Melanocyte of skin (primary cell): ENCODE measurements around the gene ZNF296. TPM values are rescaled to one million over a fixed set of nuclear protein-coding genes. Genes with fewer than 3 reads are reported as not detected.

Experiments used
- small RNA-seq, 2 donors: library from RNA; depleted of rRNA; stranded (forward); fragments of <200 nt; gene quantifications; one replicate each; pipeline ENCODE3, GENCODE V24; 2012
- total RNA-seq, 2 donors: library from RNA; depleted of rRNA; stranded (reverse); fragments of >200 nt; gene quantifications; 2 replicates each; pipeline ENCODE4 v1.2.3, GENCODE V29; 2012

The ZNF296 gene
- under 1 TPM in 1 of 2 donors, not detected in 1; 0.33 TPM for total RNA-seq

GRCh38 chr19:45076029-45076850 is at the start of gene ZNF296:
TSS of gene ZNF296 (minus strand) at chr19:45076478. CDS start at chr19:45076373, 105 bp downstream.

GRCh38 chr19:45092747-45093678 is 16.7 kb upstream of the ZNF296 start, which contains the start of gene PPP1R37:
TSS of gene PPP1R37 (plus strand) at chr19:45093179. CDS start at chr19:45093326, 147 bp downstream.

DNA sequence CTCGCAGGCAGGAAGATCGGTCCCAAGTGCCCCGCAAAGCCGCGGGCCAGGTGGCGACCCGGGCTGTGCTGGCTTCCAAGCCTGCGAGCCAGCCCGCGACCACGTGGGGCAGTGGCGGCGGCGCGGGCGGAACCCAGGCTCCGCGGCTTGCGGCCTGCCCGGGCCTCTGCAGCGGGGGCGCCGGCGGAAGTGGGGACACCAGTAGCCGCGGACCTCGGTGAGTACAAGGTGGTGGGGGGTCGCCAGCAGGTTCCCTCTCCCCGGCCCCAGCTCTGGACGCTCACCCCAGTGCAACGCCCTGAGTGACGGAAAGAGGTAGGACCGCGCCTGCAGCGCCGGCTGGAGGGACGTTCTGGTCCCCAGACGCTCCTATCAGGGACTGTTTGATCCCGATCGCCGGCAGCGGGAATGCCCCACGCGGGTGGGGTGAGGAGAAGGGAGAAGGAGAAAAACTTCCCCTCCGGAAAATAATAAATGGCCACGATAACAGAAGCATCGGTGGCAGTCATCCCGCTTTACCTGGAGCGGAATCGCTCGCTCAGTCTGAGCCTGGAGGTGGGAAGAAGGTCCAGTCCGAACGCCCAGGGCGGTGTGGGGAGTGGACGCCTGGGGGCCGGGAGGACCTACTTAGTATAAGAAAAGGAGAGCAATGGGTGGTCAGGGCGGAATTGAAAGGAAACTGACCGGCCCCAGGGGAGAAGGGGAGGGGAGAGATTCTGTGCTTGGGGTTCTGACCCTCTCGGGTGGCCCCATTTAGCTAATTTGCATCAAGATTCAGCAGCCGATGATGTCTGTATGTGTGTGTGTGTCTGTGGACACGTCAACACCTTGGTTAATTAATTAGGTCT is 3.0 kb upstream of the ZNF296 start, which contains the start of gene GEMIN7:
GEMIN7 (plus strand) TSS at position 198 of the 848 bp plus-strand sequence. CDS start 10,855 bp downstream, outside the sequence.

DNA sequence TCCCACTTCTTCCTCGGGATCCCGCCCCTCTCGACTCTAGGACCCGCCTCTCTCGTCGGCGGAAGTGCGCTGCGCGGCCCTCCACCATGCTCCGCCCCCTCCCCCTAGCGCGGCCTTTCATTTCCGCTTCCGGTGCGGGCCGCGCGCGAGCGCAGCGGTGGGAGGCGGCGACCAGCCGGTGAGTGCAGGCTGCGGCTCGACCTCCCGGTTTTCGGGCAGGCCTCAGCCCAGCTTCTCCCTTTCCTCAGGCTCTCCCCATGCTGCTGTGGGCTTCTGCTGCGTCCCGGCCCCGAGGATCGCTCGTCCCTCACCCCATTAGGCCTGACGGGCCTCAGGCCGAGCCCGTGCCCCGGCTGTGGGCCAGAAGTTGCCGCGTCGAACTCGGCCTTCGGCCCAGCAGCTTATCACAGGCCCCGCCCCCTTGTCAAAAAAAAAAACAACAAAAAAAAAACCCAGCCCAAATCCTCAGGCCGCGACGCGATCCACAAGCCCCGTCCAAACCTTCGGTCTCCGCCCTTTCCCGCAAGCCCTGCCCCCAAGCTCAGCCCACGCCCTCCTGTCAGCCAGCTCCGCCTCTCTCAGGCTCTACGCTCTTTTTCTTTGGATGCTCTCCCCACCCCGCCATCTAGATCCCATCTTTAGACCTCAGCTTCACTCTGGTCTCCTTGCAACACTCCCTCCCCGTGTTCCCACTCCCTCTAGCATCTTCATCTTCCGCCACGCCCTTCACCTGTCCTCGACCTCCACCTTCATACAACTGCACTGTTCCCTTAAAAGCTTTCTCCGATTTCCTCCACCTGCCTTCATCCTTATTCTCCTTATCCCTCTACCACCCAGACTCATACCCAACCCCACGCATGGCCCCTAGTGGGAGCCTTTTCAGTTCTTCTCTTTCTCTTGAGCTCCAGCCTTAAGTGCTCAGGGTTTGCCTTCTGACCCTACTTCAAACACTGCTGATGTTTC is 37.1 kb downstream of the ZNF296 start, which contains the start of gene CLASRP:
CLASRP (plus strand) TSS at position 115 of the 963 bp plus-strand sequence. CDS start 1,168 bp downstream, outside the sequence.

Small RNAs within 50 kb of the gene (small RNA-seq; reads per million reads assigned to genes)
- gene RNU6-611P: 0 to 0.06 reads per million in 2 donors

Other genes starting within 250 kb of the ZNF296 start
- 10 to 100 TPM; 60.9 to 68.3 TPM for gene NECTIN2, start 230.2 kb downstream of the ZNF296 start, total RNA-seq
- gene TOMM40, start 185.2 kb downstream of the ZNF296 start, total RNA-seq: 100 to 1,000 TPM in 1 of 2 donors, 10 to 100 TPM in 1; 68.5 to 114 TPM
- 100 to 1,000 TPM in 1 of 2 donors, 10 to 100 TPM in 1; 87.9 to 191 TPM for gene APOE, start 170.7 kb downstream of the ZNF296 start, total RNA-seq
- 1 to 10 TPM; 2.8 to 6.7 TPM for gene APOC1, start 161.9 kb downstream of the ZNF296 start, total RNA-seq
- not detected for gene APOC4, start 134.2 kb downstream of the ZNF296 start, total RNA-seq
- gene APOC2, start 130.4 kb downstream of the ZNF296 start, total RNA-seq: 1 to 10 TPM in 1 of 2 donors, under 1 TPM in 1; 1.00 to 4.5 TPM
- gene CLPTM1, start 121.1 kb downstream of the ZNF296 start, total RNA-seq: 10 to 100 TPM; 64.7 to 85.6 TPM
- 10 to 100 TPM in 1 of 2 donors, 1 to 10 TPM in 1; 5.0 to 24.4 TPM for gene RELB, start 75.0 kb downstream of the ZNF296 start, total RNA-seq
- 10 to 100 TPM; 10.7 to 19.3 TPM for gene CLASRP, start 37.4 kb downstream of the ZNF296 start, total RNA-seq
- 10 to 100 TPM; 17.9 to 29.6 TPM for gene GEMIN7, start 2.8 kb upstream of the ZNF296 start, total RNA-seq
- 10 to 100 TPM; 65.6 to 66.8 TPM for gene PPP1R37, start 16.7 kb upstream of the ZNF296 start, total RNA-seq
- gene NKPD1, start 84.5 kb upstream of the ZNF296 start, total RNA-seq: under 1 TPM; under 0.01 TPM
- 10 to 100 TPM; 10.3 TPM for gene TRAPPC6A, start 101.8 kb upstream of the ZNF296 start, total RNA-seq
- 1 to 10 TPM; 4.8 to 6.7 TPM for gene BLOC1S3, start 102.3 kb upstream of the ZNF296 start, total RNA-seq
- under 1 TPM in 1 of 2 donors, not detected in 1; 0.34 TPM for gene EXOC3L2, start 168.9 kb upstream of the ZNF296 start, total RNA-seq
- gene MARK4, start 174.8 kb upstream of the ZNF296 start, total RNA-seq: 10 to 100 TPM in 1 of 2 donors, 1 to 10 TPM in 1; 8.6 to 11.7 TPM
- gene CKM, start 246.4 kb upstream of the ZNF296 start, total RNA-seq: not detected